Astrocyte (in vitro differentiated cells and primary cell): ENCODE results near the gene TNNT3. TPM values are rescaled to one million over a fixed set of nuclear protein-coding genes. Genes with fewer than 3 reads are reported as not detected.

Experiments
- DNase-seq: peaks from one replicate; pipeline ENCODE4 v3.0.0-alpha.2; 2010; ENCODE audit warnings: low read depth
- FAIRE-seq: peaks from 2 replicates; lab custom pipeline; 2011; peaks lifted over from hg19 to GRCh38; lab: Jason Lieb, UNC
- H2AFZ ChIP-seq: 2 replicates; pipeline ENCODE4 v1.6.0; 2012; ENCODE audit warnings: low read depth, low read length, inconsistent platforms
- H3K27ac ChIP-seq: 2 replicates; pipeline ENCODE4 v1.5.1; 2011; ENCODE audit warnings: low read depth, low read length, inconsistent platforms
- H3K27me3 ChIP-seq: 2 replicates; pipeline ENCODE4 v1.6.0; 2011; ENCODE audit warnings: low read length, inconsistent platforms; ENCODE audit not compliant: insufficient read depth
- H3K36me3 ChIP-seq: 2 replicates; pipeline ENCODE4 v1.5.1; 2011; ENCODE audit warnings: low read length, inconsistent platforms; ENCODE audit not compliant: insufficient read depth
- H3K4me1 ChIP-seq: 2 replicates; pipeline ENCODE4 v1.5.1; 2011; ENCODE audit warnings: low read length, inconsistent platforms; ENCODE audit not compliant: insufficient read depth
- H3K4me2 ChIP-seq: 2 replicates; pipeline ENCODE4 v1.6.0; 2012; ENCODE audit warnings: low read length, inconsistent platforms
- H3K4me3 ChIP-seq: 2 replicates; pipeline ENCODE4 v1.5.1; 2011; ENCODE audit warnings: low read depth, mild to moderate bottlenecking, low read length, inconsistent platforms; ENCODE audit not compliant: insufficient read depth
- H3K79me2 ChIP-seq: 2 replicates; pipeline ENCODE4 v1.6.0; 2012; ENCODE audit warnings: mild to moderate bottlenecking, low read length, inconsistent platforms; ENCODE audit not compliant: insufficient read depth
- H3K9ac ChIP-seq: 2 replicates; pipeline ENCODE4 v1.6.0; 2012; ENCODE audit warnings: mild to moderate bottlenecking, low read length, inconsistent platforms
- H3K9me3 ChIP-seq: 2 replicates; pipeline ENCODE4 v1.5.1; 2012; ENCODE audit warnings: low read depth, mild to moderate bottlenecking, low read length, inconsistent platforms; ENCODE audit not compliant: insufficient read depth
- H4K20me1 ChIP-seq: 2 replicates; pipeline ENCODE4 v1.6.0; 2012; ENCODE audit warnings: low read length, inconsistent platforms; ENCODE audit not compliant: insufficient read depth
- H3K27ac Mint-ChIP-seq: one replicate; pipeline ENCODE4 v1.8.0; 2021; ENCODE audit warnings: mild to moderate bottlenecking, mixed read lengths; ENCODE audit not compliant: unreplicated experiment
- H3K27me3 Mint-ChIP-seq: one replicate; pipeline ENCODE4 v1.8.0; 2021; ENCODE audit warnings: low read depth, mixed read lengths; ENCODE audit not compliant: unreplicated experiment
- H3K36me3 Mint-ChIP-seq: one replicate; pipeline ENCODE4 v1.8.0; 2021; ENCODE audit warnings: low read depth, mixed read lengths; ENCODE audit not compliant: unreplicated experiment
- H3K4me1 Mint-ChIP-seq: one replicate; pipeline ENCODE4 v1.8.0; 2021; ENCODE audit warnings: low read depth, mixed read lengths; ENCODE audit not compliant: unreplicated experiment
- H3K4me3 Mint-ChIP-seq: one replicate; pipeline ENCODE4 v1.8.0; 2021; ENCODE audit warnings: mild to moderate bottlenecking, moderate library complexity, mixed read lengths; ENCODE audit not compliant: unreplicated experiment
- H3K9me3 Mint-ChIP-seq: one replicate; pipeline ENCODE4 v1.8.0; 2021; ENCODE audit warnings: mild to moderate bottlenecking, mixed read lengths; ENCODE audit not compliant: unreplicated experiment
- CTCF ChIP-seq: IDR thresholded peaks from 2 replicates; pipeline ENCODE4 v1.5.1; 2011; ENCODE audit warnings: low read depth, mild to moderate bottlenecking, inconsistent platforms, low read length, moderate library complexity; ENCODE audit not compliant: insufficient read depth
- EZH2 ChIP-seq: IDR thresholded peaks from 2 replicates; pipeline ENCODE4 v1.6.1; 2012; ENCODE audit warnings: mild to moderate bottlenecking, low read length, inconsistent platforms; ENCODE audit not compliant: insufficient read depth
- total RNA-seq: library from RNA; stranded (reverse); gene quantifications from 2 replicates; pipeline ENCODE4 v1.2.1, GENCODE V29; 2021

The TNNT3 gene
- total RNA-seq, 1 donor from 2014 or later, result not detected

DNA sequence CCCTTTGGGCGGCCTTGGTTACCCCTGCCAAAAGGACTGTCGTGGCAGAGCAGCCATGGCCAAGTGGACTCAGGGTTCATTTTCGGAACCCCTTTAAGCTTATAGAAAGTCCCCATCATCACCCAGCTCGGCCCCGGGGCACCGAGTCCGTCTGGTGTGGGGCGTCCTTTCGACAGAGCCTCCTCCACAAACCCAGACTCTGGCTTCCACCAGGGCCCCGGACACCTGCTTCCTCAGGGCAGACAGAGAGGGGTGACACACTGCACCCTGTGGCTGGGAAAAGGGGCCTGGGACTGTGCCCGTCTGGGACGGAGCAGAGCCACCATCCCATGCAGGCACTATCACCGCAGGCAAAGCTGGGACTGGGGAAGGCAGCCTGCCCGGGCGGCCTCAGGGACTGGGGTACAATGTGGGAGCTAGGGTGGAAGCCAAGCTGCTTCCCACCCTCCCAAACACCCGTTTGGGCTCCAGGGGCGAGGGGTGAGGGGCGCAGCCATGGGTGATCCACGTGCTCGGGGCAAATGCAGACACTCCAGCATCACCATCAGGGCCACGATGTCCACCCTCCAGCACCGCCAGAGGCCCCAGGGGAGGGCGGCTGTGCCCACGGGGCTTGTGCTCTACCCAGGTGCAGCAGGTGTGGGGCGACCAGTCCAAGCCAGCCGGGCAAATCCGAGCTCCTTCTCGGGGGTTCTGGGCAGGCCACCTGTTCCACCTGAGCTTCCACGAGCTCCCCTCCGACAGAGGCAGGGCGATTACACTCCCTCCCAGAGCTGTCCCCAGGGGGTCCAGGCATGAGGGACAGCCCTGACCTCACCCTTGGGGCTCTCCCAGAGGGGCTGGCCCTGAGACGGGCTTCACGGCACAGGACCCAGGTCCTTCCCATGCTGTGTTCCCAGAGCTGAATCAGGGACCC is 15.9 kb downstream of the TNNT3 start:
- no peaks in the 10 kb centered on the region for H3K79me2 ChIP-seq
- peaks cover 3% of the 10 kb centered on the region for H3K4me1 Mint-ChIP-seq
- H3K27me3 Mint-ChIP-seq, result peaks cover 16% of the 10 kb centered on the region
- no peaks in the 10 kb centered on the region for H3K9me3 ChIP-seq
- no peak overlapping the region for H3K4me3 Mint-ChIP-seq
- no peaks in the 10 kb centered on the region for H4K20me1 ChIP-seq
- no peak overlapping the region for H3K4me2 ChIP-seq
- DNase-seq (no peak), FAIRE-seq (no peak)
- H3K27ac Mint-ChIP-seq, result no peak overlapping the region
- H3K27ac ChIP-seq, result no peak overlapping the region
- TF ChIP-seq EZH2 (no peak), CTCF (no peak)
- no peak overlapping the region for H3K4me3 ChIP-seq
- no peaks in the 10 kb centered on the region for H3K27me3 ChIP-seq
- H3K36me3 ChIP-seq, result no peaks in the 10 kb centered on the region
- no peak overlapping the region for H2AFZ ChIP-seq
- H3K9ac ChIP-seq, result no peak overlapping the region
- H3K36me3 Mint-ChIP-seq, result no peaks in the 10 kb centered on the region
- H3K9me3 Mint-ChIP-seq, result no peaks in the 10 kb centered on the region
- H3K4me1 ChIP-seq, result no peaks in the 10 kb centered on the region

DNA sequence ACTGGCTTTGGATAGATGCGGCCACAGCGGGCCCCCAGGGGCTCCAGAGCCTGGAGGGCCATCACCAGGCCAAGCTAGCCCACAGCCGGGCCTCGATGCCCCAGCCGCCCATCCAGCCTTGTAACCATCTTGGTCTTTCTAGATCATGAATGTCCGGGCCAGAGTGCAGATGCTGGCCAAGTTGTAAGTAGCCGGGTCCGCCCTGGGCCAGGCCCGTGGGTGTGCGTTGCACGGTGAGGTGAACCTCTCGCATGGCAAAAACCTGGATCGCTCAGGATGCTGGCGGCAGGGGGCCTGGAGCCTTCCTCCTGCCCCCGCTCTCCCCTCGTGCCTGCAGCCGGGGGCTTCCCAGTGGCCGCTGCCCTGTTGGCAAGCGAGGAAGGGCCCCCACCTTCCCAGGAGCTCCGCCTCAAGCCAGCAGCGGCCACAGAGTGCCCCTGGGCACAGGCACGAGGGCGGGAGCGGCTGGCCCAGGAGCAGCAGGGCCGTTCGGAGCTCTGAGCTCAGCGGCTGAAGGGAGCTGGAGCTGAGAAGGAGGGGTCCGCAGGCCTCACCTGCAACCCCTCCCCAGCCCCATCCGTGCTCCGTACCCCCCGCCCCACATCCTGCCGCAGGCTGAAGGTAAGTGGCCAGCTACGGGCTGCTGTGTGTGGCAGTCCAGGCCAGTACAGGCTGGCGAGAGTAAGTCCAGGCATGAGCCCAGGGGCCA is 16.7 kb downstream of the TNNT3 start:
- TF ChIP-seq EZH2 (no peak), CTCF (no peak)
- Histone ChIP-seq H3K4me1 (no peaks in the 10 kb centered on the region), H3K79me2 (no peaks in the 10 kb centered on the region), H3K27ac (no peak overlapping the region), H2AFZ (no peak overlapping the region), H3K9me3 (no peaks in the 10 kb centered on the region), H3K9ac (no peak overlapping the region), H3K4me2 (no peak overlapping the region), H3K4me3 (no peak overlapping the region), H3K36me3 (no peaks in the 10 kb centered on the region), H4K20me1 (no peaks in the 10 kb centered on the region), H3K27me3 (no peaks in the 10 kb centered on the region)
- Mint-ChIP-seq H3K4me3 (no peak overlapping the region), H3K36me3 (no peaks in the 10 kb centered on the region), H3K9me3 (peaks cover 4% of the 10 kb centered on the region), H3K27me3 (peaks cover 16% of the 10 kb centered on the region), H3K27ac (no peak overlapping the region), H3K4me1 (peaks cover 3% of the 10 kb centered on the region)
- FAIRE-seq (no peak), DNase-seq (no peak)
